Inferior parietal cortex (tissue), 1 donor: ENCODE measurements around the gene KIF26A.

ENCODE experiments used
- DNase-seq: peaks from one replicate; pipeline ENCODE4 v3.0.0-alpha.2; 2016; ENCODE audit errors: extremely low spot score

KIF26A gene

DNA sequence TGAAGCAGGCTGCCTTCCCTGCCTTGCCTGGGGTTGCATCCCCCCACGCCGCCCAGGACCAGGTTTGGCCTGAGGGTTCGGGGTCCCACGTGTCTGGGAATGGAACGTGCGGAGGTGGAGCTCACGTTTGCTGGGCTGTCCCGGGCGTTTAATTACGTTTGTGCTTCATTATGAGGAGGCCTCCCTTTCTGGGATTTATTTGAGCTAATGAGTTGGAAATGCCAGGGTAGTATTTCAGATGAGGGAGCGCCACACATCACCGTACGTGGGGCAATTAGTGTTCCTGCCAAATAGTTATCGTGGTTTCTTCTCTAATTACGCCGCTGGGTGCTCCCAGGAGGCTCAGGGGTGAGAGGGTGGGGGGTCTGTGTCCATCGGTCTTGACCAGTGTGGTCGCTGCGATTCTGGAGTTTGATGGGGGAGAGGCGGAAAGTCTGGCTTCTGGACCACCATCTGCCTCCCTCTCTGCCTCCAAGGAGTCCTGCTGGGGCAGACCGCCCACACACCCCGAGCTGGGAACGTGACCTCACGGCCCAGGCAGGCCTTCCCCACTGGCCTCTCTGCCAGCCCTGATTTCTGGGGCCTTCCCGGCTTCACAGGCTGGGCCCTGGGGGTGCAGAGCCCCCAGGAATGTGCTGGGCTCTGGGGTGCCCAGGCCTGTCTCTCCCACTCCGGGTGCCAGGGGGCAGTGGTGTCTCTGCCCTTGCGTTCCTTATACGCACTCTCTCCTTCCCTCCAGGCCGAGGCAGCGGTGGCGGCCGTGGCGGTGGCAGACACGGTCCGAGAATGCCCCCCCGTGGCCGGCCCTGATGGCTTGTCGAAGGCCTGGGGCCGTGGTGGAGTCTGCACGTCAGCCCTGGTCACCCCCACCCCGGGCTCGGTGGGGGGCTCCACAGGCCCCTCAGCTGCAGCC, 18.9 kb downstream of the KIF26A start:
- no peak for DNase-seq

DNA sequence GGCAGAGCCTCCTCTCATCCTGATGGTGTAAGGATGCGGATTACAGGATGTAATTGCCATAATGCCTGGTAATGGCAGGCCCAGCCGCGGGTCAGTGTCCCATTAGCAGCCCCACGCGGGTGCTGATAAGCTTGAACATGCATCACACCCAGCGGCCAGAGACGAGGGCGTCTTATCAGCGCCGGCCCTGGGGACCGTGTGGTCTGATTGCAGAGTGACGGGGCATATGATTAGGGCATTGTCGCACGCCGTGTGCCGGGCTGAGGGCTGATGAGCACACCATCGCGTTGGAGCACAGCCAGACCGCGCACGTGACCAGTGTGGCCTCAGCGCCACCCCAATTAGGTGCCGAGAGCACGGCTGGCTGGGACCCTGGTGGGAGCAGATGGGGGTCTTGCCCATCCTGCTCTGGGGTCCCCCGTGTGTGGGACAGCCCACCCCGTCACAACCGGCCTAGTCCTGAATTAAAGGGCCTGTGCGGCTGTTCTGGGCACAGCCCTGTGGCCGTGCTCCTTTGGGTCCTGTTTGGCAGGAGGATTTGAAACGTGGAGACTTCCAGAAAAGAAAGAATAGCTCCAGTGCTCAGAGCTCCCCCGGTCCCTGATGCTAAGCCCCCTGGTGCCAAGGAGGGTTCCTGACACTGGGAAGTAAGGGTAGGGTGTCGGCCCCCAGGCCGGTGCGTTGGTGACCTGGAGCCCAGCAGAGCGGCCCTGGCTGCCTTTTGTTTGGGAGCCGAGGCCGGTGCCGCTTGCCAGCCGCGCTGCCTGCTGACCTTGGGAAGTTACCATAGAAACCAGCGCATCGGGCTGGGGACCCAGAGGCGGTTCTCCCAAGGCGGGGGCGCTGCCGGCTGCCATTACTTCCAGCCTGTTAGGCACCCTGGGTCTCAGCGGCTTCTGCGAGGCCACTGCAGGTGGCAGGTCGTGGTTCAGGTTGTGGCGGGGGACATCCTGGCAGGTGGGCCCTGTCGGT, 20.7 kb downstream of the KIF26A start:
- DNase-seq, result peak; percentile 20

DNA sequence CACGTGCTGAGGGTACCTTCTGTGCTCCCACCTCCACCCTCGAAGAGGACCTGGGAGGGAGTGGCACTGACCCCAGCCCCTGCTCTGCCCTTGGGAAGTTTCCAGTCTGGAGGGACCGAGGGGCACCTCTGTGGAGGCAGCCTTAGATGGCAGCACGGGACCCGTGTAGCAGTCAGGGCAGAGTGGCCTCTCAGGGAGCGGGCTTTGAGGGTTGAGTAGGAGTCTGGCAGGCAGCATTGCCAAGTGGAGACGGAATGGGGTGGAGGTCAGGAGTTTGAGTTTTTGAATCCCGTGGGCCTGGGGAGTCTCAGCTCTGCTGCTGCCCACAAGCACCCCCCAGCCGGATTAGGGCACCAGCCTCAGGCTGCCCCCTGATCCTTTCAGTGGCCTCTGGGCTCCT, 21.6 kb downstream of the KIF26A start:
- no peak for DNase-seq

DNA sequence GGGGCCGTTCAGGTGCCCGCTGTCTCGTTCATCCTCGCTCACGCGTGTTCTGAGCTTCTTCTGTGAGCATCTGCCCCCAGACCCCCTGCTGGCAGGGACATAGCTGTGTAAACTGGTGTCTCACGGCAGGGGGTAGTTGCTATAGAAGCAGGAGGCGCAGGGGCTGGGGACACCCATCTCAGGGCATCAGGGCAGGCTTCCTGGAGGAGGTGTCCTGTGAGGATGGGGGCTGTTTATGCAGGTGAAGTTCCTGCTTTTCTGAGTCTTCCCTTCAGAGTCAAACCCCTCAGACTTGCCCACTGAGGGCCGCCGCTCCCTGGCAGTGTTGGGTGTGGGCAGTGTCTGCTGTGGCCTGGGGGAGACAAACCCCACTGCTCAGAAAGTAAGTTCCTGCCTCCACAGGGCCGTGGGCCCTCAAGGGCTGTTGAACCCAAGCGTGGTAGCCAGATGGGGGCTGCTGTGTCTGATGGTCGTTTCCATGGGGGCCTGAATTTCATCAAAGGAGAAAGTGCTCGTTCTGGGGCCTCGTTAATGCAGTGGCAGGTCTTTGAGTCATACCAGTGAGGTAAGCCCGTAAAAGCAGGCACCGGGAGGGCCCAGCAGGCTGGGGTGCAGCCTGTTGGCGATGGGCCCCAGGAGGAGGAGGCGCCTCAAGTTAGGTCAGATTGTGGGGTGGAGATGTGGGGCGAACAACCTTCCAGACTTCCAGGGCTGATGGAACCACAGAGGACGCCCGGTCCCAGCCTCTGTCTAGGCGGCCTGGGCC, 23.4 kb downstream of the KIF26A start:
- DNase-seq, result no peak

DNA sequence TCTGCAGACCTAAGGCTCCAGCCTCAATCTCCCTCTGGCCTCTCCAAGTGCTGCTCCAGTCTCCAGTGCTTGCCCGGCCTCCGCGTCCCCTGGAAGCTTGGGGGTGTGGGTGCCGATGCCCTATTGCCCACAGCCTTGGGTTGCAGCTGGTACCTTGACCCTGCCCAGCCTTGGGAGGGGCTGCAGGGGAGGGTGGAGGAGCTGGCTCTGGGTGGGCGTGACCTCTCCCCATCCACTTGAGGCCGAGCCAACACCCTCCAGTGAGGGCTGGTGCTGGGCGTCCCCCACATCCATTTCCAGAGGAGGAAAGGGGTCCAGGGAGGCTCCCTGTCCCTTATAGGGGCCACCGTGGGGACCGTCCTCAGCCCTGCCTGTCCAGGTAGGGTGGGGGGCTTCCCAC, 24.1 kb downstream of the KIF26A start:
- no peak for DNase-seq

DNA sequence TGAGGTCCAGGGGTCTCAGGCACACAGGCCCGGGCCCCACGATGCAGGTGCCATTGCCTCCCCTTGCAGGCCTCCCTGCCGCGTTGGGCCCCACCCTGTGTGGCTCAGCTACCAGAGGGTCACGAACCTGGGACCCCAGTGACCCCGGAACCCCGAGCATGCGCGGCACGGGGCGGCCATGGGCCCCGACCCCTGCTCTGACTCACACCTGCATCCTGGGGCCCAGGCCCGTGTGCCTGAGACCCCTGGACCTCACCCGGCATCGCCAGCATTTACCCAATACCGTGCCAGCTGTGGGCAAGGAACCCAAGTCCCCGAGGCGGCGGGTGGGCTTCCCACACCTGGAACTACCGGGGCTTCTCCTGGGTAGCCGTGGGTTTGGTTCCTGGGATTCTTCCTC, 25.2 kb downstream of the KIF26A start:
- DNase-seq, result no peak

DNA sequence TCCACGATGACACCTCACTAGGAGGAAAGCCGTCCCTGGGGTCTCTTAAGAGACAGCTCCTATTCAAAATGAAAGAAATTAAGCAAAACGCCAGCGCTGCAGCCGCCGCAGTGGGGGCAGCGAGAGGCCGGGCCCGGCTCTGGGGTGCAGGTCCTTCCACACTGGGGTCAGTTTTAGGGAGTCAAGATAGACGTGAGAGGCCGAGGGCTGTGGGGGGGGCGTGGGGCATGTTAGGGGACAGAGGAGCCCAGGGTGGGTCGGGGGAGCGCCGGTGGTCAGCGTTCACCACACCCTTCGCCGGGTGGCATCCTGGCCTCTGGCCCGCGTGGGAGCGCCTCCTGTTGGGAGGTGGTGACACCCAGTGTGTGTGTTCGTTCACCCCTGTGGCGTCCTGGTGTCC, 25.7 kb downstream of the KIF26A start:
- DNase-seq, result no peak

DNA sequence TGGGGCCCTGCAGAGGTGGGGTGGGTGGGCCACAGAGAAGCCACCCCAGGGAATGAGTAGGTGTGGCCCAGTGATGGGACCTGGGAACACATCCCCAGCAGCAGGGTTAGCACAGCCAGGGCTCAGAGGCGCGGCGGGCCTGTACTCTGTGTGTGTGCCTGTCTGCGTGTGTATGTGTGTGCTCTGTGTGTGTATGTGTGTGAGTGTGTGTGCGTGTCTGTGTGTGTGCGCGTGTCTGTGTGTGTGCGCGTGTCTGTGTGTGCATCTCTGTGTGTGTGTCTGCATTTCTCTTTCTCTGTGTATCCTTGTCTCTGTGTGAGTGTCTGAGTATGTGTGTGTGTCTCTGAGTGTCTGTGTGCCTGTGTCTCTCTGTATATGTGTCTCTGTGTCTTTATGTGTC, 26.1 kb downstream of the KIF26A start:
- no peak for DNase-seq

DNA sequence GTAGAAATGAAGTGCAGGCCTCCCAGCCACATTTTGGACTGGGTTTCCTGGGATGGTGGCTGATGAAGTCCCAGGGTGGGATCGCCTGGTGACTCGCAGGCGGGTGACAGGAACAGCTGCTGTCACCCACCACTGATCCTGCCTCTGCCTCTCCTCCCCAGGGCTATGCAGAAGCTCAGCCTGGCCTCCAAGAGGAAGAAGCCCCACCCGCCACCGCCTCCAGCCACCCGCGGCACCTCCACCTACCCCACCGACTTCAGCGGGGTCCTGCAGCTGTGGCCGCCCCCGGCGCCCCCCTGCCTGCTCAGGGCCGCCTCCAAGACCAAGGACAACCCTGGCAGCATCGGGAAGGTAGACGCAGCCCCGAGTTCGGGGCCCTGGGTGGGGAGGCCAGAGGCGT, 28.3 kb downstream of the KIF26A start:
- DNase-seq, result no peak

DNA sequence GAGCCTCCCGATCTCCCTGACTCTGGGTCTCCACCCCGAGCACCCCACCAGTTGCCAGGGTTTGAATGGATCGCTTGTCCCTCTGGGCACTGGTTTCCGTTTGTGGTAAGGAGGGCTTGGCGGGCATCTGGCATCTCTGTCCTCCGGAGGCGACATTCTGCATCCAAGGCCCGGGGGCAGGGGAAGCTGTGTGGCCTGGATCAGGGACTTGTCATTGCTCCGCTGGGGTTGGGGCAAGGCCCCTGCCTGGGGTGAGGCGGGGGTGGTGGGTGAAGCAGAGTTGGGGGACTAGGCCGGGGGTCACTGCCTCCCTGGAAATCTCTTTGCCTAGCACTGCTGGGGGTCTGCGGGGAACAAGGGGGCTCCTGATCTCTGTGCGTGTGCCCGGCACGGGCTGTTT, 30.2 kb downstream of the KIF26A start:
- no peak for DNase-seq

DNA sequence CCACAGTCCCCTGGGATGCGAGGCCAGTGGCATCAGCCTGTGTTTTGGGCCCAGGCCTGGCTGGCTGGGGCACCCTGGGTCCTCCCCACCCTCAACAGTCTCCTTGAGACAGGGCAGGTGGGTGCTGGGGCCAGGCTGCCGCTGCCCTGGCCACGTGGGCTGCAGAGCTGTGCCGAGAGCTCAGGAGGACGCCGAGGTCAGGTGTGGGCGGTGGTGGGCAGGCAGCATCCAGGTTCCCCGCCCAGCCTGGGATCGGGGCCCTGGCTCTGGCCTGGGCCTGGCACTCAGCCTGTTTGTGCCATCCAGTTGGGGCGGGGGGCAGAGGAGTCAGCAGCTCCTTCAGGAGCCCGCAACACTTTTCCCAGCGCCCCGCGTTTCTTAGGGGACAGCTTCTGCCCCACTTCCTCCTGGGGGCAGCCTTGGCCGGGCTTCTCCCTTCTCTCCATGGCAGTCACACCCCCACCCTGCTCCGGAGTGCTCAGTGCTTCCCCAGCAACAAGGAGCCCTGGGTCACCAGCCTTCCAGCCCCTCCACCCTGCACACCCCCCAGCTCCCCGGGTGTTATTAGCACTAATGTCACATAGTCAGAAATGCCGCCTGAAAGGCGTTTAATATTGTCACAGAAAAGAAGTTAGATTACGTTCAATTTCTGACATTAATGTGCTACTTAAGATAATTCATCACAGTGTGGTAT, 30.8 kb downstream of the KIF26A start:
- no peak for DNase-seq

DNA sequence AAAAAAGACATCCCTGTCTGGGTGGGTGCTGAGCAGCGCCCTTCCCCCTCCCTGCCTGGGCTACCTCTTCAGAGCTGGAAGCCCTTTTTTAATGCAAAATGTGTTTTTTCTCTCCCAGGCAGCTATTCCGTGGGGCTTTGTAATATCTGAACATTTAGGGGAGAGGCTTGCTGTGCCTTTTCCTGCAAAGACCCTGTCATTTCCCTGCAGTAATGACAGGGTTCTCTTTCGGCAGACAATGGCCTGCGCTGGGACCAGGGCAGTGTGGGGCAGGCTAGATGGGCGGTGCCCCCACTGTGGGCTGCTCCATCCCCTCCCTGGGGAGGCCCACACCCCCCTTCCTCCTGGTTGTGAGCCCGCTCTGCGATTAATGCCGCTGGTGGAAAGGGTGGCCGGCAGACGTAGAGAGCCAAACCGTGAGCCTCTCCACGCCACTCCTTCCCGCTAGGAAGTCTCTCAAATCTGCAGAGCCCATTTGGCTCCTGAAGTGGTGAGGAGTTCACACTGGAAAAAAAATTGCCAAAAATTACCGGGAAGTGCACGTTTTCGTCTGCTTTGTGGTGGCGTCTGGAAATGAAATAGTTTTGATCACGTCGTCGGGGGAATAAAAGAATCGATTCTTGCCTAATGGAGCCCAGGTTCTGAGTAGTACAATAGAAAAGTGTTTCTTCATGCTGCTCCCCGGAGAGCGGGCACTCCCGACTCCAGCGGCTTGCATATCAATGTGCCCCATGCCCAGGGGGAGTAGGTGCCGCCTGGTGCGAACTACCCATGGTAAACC, 31.5 kb downstream of the KIF26A start:
- no peak for DNase-seq

DNA sequence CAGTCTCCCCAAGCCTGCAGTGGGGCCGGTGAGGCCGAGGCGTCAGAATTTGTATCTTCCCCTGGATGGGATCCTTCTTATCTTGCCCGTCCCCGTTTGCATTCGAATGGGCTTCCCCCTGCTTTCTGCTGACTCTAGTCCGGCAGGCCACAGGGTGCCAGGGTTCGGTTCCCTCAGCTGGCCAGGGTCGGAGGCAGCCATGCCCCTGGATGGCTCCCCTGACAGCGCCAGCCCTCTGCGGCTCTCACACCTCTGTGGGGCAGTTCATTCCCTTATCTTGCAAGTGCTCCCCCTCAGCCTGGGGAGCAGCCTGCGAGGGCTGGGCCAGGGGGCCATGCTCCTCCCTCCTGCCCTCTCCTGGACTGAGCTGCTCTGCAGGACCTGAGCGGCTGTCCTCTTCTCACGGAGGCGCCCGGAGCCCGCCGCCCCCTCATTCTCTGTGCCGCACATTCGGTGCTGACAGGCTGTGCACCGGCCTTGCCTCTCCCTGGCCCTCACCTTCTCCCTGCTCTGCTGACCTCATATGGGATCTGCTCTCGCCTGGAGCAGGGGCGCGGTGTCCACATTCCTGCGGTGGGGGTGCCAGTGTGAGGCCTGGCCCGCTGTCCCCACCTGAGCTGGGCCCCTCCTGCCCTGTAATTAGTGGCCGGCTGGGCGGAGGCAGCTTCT, 32.8 kb downstream of the KIF26A start:
- no peak for DNase-seq

DNA sequence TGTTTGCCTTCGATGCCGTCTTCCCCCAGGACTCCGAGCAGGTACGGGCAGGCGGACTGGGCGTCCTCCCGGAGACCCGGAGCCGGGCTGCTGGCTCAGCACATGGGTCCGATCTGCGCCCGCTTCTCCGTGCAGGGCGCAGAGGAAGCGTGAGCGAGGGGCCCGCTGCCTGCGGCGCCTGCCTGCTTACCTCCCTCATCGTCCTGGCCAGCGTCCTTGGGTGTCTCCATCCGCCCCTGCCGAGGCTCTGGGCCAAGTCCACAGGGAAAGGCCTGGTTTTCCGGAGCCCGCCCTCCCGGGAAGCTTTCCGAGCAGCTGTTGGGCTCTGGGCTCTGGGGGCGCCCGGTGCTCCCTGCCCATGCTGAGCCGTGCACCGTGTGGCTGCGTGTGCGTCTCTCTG, 33.5 kb downstream of the KIF26A start:
- DNase-seq, result no peak

DNA sequence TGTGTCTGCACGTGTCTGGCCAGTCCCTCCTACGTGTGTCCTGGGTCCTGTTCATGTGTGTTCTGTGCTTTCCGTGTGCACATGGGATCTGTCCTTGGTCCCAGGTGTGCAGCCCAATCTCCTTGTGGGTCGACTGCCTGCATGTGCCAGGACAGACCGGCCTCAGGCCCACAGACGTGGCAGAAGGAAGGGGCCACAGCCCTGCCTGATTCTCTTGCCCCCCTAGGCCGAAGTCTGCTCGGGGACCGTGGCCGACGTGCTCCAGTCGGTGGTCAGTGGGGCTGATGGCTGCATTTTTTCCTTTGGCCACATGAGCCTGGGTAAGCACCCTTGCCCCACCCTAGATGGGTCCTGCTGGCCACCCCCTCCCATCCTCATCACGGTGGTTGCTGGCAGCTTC, 34.0 kb downstream of the KIF26A start:
- DNase-seq, result no peak

DNA sequence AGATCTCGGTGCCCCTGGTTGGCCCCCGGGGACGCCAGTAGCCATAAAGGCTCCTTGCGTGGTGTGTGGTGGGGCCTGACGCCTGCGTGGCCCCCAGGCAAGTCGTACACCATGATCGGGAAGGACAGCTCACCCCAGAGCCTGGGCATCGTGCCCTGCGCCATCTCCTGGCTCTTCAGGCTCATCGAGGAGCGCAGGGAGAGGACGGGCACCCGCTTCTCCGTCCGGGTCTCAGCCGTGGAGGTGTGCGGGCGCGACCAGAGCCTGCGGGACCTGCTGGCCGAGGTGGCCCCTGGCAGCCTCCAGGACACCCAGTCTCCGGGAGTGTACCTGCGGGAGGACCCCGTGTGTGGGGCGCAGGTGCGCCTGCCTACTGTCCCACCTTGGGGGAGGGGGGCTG, 34.5 kb downstream of the KIF26A start:
- DNase-seq, result no peak

DNA sequence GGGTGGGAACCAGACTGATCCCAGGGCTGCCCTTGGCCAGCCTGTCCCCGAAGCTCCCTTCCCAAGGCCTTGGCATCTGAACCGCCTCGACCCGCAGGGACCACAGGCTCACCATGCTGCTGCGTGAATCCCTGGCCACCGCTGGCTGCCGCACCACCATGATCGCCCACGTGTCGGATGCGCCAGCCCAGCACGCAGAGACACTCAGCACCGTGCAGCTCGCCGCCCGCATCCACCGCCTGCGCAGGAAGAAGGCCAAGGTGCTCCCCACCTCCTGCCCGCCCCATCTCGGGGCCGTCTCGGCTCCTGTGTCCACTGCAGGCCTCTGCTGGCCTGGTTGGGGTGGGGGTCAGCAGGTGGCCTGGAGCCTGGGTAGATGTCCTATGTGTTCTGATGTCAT, 35.7 kb downstream of the KIF26A start:
- no peak for DNase-seq

DNA sequence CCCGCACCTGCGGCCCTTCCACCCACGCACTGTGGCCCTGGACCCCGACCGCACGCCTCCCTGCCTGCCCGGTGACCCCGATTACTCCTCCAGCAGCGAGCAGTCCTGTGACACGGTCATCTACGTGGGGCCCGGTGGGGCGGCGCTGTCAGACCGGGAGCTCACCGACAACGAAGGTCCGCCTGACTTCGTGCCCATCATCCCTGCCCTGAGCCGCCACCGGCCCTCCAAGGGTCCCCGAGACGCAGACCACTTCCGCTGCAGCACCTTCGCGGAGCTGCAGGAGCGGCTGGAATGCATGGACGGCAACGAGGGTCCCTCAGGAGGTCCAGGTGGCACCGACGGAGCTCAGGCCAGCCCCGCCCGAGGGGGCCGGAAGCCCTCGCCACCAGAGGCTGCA, 36.7 kb downstream of the KIF26A start:
- DNase-seq, result no peak

DNA sequence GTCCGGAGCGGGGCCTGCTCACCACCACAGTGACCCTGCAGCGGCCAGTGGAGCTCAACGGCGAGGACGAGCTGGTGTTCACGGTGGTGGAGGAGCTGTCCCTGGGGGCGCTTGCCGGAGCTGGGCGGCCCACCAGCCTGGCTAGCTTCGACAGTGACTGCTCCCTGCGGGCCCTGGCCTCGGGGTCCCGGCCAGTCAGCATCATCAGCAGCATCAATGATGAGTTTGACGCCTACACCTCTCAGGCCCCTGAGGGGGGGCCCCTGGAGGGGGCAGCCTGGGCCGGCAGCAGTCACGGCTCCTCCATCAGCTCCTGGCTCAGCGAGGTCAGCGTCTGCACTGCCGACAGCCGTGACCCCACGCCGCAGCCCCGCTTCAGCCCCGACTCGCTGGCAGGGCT, 37.4 kb downstream of the KIF26A start:
- DNase-seq, result no peak

DNA sequence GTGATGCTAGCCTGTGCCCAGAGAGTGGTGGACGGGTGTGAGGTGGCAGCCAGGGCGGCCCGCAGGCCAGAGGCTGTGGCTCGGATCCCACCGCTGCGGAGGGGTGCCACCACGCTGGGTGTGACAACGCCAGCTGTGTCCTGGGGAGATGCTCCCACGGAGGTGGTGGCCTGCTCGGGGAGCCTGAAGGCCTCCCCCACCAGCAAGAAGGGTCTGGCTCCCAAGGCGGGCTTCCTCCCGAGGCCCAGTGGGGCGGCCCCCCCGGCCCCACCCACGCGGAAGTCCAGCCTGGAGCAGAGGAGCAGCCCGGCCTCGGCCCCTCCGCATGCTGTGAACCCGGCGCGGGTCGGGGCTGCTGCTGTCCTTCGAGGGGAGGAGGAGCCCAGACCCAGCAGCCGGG, 38.2 kb downstream of the KIF26A start:
- DNase-seq, result no peak
